Suprapubic skin (tissue), 4 donors: Measurements from ENCODE around the gene ZNF835. TPM values are rescaled to one million over a fixed set of nuclear protein-coding genes. Genes with fewer than 3 reads are reported as not detected.

Experiments
- DNase-seq, 2 donors: peaks; one replicate each; pipeline ENCODE4 v3.0.0-alpha.2; 2019; ENCODE audit warnings: low spot score in 2 of 2
- H3K27ac ChIP-seq: fragments of 200-600 bp; sonication (generic); one replicate; pipeline ENCODE4 v1.5.1; 2019
- H3K27me3 ChIP-seq: fragments of 200-600 bp; sonication (generic); one replicate; pipeline ENCODE4 v1.5.1; 2019
- H3K36me3 ChIP-seq: fragments of 200-600 bp; sonication (generic); one replicate; pipeline ENCODE4 v1.5.1; 2019
- H3K4me1 ChIP-seq: fragments of 200-600 bp; sonication (generic); one replicate; pipeline ENCODE4 v1.5.1; 2019
- H3K4me3 ChIP-seq: fragments of 200-600 bp; sonication (generic); one replicate; pipeline ENCODE4 v1.5.1; 2019; ENCODE audit warnings: mild to moderate bottlenecking
- H3K9me3 ChIP-seq: fragments of 200-600 bp; sonication (generic); one replicate; pipeline ENCODE4 v1.5.1; 2019
- CTCF ChIP-seq, 2 donors: fragments of 200-600 bp in 1 of 2; fragments of 450-650 bp in 1 of 2; sonication (generic) in 1 of 2; IDR thresholded peaks; one replicate each; pipeline ENCODE4 v1.5.1; 2016 to 2019; ENCODE audit warnings: antibody characterized with exemption in 2 of 2, mild to moderate bottlenecking in 1 of 2, moderate library complexity in 1 of 2
- EP300 ChIP-seq: sonication (generic); formaldehyde crosslinking; IDR thresholded peaks from one replicate; pipeline ENCODE4 v1.6.1; 2017; ENCODE audit warnings: antibody characterized with exemption
- POLR2A ChIP-seq, 2 donors: fragments of 450-650 bp; IDR thresholded peaks; one replicate each; pipeline ENCODE4 v1.6.1; 2017; ENCODE audit warnings: antibody characterized with exemption in 2 of 2, mild to moderate bottlenecking in 2 of 2, moderate library complexity in 2 of 2
- POLR2AphosphoS5 ChIP-seq, 3 donors: sonication (generic); formaldehyde crosslinking; IDR thresholded peaks; one replicate each; pipeline ENCODE4 v1.6.1; 2017; ENCODE audit warnings: antibody characterized with exemption in 3 of 3
- WGBS: methylation state at CpG from one replicate; pipeline ENCODE4 v1.1.5; 2018; 5-methylcytosine and 5-hydroxymethylcytosine counted together
- total RNA-seq, 4 donors: library from RNA; depleted of rRNA; stranded (reverse); fragments of >200 nt; gene quantifications; one replicate each; pipeline ENCODE4 v1.1.0, GENCODE V29; 2016

The ZNF835 gene
- total RNA-seq, 4 donors from 2014 or later = 0.34 to 2.0 (median 1.5) TPM

- Histone ChIP-seq H3K36me3 (no peaks in the 10 kb centered on the region), H3K9me3 (peaks cover 4% of the 10 kb centered on the region), H3K4me3 (peak overlapping the region; percentile 60), H3K27me3 (no peaks in the 10 kb centered on the region), H3K4me1 (peaks cover 17% of the 10 kb centered on the region), H3K27ac (no peak overlapping the region)
- WGBS = 68% methylated on average over 9 of the region's 17 CpGs
- peak in 1 of 2 donors; percentile 31 for DNase-seq
- no peak for TF ChIP-seq CTCF (IDR thresholded peaks at IDR 0.05)
- TF ChIP-seq EP300 = no peak
Measured at GRCh38 chr19:56670401-56670960, 1.1 kb downstream of the ZNF835 start.

GRCh38 chr19:56668676-56669075 lies 2.9 kb downstream of the ZNF835 start:
- TF ChIP-seq POLR2A (IDR thresholded peaks at IDR 0.05) (no peak), EP300 (no peak), CTCF (IDR thresholded peaks at IDR 0.05) (no peak), POLR2AphosphoS5 (IDR thresholded peaks at IDR 0.05) (no peak)
- Histone ChIP-seq H3K36me3 (peaks cover 13% of the 10 kb centered on the region), H3K4me1 (peaks cover 17% of the 10 kb centered on the region), H3K9me3 (peaks cover 11% of the 10 kb centered on the region), H3K27ac (no peak overlapping the region), H3K27me3 (no peaks in the 10 kb centered on the region), H3K4me3 (no peak overlapping the region)
- 73% methylated on average over 6 of the region's 9 CpGs for WGBS
- DNase-seq = peak in 1 of 2 donors; percentile 58

GRCh38 chr19:56667311-56667870 lies 4.2 kb downstream of the ZNF835 start:
- H3K27me3 ChIP-seq = no peaks in the 10 kb centered on the region
- TF ChIP-seq CTCF (IDR thresholded peaks at IDR 0.05) (no peak), EP300 (no peak)
- 71% methylated on average over 6 of the region's 6 CpGs for WGBS
- peaks cover 18% of the 10 kb centered on the region for H3K36me3 ChIP-seq
- no peak overlapping the region for H3K27ac ChIP-seq
- peaks cover 17% of the 10 kb centered on the region for H3K4me1 ChIP-seq
- peak in 1 of 2 donors; percentile 68 for DNase-seq
- peaks cover 13% of the 10 kb centered on the region for H3K9me3 ChIP-seq
- H3K4me3 ChIP-seq = no peak overlapping the region

GRCh38 chr19:56664511-56664910 lies 7.0 kb downstream of the ZNF835 start:
- 91% methylated on average over 35 of the region's 43 CpGs for WGBS
- Histone ChIP-seq H3K27me3 (no peaks in the 10 kb centered on the region), H3K9me3 (peaks cover 16% of the 10 kb centered on the region), H3K4me1 (no peaks in the 10 kb centered on the region), H3K36me3 (peaks cover 18% of the 10 kb centered on the region), H3K4me3 (no peak overlapping the region), H3K27ac (no peak overlapping the region)
- no peak for DNase-seq
- TF ChIP-seq EP300 (no peak), CTCF (IDR thresholded peaks at IDR 0.05) (no peak), POLR2A (IDR thresholded peaks at IDR 0.05) (no peak), POLR2AphosphoS5 (IDR thresholded peaks at IDR 0.05) (no peak)

- no peaks in the 10 kb centered on the region for H3K4me1 ChIP-seq
- no peak for TF ChIP-seq POLR2AphosphoS5 (IDR thresholded peaks at IDR 0.05)
- no peak for TF ChIP-seq EP300
- TF ChIP-seq CTCF (IDR thresholded peaks at IDR 0.05) = no peak
- no peak for TF ChIP-seq POLR2A (IDR thresholded peaks at IDR 0.05)
- no peak overlapping the region for H3K4me3 ChIP-seq
- H3K36me3 ChIP-seq = peaks cover 18% of the 10 kb centered on the region
- DNase-seq = no peak
- H3K9me3 ChIP-seq = peaks cover 16% of the 10 kb centered on the region
- no peaks in the 10 kb centered on the region for H3K27me3 ChIP-seq
- WGBS = 83% methylated on average over 42 of the region's 60 CpGs
- no peak overlapping the region for H3K27ac ChIP-seq
Measured at GRCh38 chr19:56663931-56664500, 7.5 kb downstream of the ZNF835 start.
